ENCODE measurements around the gene UCN2.

DNA sequence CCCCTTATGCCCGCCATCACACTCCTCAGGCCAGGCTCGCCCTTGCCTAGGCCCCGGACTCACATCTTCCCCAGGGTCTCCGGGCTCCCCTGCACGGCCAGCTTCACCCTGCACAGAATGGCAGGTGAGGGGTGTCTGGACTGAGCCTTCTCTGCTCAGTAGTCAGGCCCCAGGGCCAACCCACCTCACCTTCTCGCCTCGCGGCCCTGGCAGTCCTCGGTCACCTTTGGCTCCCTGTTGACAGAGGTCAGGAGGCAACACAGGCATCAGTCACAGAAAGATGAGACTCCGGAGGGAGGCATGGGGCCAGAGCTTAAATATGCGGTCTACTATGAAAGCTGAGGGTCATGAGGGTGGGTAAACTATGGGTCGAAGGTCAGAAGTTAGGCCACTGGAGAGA lies 8.4 kb upstream of the UCN2 start:
- TF ChIP-seq, protein P1, sequence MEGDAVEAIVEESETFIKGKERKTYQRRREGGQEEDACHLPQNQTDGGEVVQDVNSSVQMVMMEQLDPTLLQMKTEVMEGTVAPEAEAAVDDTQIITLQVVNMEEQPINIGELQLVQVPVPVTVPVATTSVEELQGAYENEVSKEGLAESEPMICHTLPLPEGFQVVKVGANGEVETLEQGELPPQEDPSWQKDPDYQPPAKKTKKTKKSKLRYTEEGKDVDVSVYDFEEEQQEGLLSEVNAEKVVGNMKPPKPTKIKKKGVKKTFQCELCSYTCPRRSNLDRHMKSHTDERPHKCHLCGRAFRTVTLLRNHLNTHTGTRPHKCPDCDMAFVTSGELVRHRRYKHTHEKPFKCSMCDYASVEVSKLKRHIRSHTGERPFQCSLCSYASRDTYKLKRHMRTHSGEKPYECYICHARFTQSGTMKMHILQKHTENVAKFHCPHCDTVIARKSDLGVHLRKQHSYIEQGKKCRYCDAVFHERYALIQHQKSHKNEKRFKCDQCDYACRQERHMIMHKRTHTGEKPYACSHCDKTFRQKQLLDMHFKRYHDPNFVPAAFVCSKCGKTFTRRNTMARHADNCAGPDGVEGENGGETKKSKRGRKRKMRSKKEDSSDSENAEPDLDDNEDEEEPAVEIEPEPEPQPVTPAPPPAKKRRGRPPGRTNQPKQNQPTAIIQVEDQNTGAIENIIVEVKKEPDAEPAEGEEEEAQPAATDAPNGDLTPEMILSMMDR (IDR thresholded peaks at IDR 0.05): no peak
- no peak for TF ChIP-seq POLR2A (IDR thresholded peaks at IDR 0.05)
